Activated CD8-positive, alpha-beta memory T cell treated with anti-CD3 and anti-CD28 coated beads, Interleukin-2, amount 50 U/mL, for 24 hours (primary cell): ENCODE data around the gene NCAM1.

ENCODE experiments used
- DNase-seq: peaks from one replicate; pipeline ENCODE4 v3.0.0-alpha.2; 2020; ENCODE audit errors: extremely low read depth

The NCAM1 gene

DNA sequence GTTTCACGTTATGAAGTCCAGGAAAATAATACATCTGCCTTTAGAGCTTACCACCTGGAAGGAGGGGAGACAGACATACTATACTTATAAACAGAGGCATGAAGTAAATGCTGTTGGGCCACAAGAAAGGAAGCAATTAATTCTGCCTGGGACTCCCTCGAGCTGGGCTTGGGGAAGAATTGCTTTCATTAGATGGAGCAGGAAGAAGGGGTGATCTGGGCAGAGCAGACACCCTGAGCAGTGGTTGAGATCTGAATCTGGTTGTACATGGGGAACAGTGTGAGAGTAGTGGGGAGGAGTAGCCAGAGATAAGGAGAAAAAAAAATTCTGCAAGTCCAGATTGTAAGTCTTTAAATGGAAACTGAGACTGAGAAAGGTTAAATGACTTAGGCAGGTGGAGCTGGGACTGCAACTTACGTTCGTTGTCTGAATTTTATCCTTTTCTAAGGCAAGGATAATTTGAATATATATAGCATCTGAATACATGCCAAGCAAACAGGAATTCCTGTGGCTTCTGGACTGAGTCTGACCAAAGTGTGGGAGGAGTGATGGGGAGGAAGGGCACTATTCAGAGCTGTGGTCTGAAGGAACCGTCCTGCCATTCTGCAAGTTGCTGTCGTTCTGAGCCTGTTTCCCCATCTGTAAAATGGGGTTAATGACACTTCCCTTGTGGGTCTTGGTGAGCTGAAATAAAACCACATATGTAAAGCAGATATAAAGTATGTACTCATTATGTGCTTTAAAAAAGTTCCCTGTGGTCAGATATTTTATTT, 7.9 kb downstream of the NCAM1 start:
- DNase-seq: no peak

DNA sequence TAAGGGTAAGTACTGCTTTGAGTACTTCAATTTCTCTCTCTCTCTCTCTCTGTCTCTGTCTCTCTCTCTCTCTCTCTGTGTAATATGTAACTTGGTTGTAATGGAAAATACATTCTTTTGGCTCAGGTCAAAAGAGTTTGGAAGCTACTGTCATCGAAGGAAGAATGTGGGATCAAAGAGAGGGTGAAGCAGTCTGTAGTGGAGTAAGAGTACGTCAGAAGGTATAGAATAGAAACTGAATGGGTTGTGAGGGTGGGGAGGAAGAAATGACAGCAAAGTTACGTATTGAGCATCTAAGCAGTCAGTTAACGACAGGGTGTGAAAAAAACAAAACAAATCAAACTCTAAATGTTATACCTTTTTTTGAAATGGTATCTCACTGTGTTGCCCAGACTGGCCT, 10.0 kb downstream of the NCAM1 start:
- no peak for DNase-seq

DNA sequence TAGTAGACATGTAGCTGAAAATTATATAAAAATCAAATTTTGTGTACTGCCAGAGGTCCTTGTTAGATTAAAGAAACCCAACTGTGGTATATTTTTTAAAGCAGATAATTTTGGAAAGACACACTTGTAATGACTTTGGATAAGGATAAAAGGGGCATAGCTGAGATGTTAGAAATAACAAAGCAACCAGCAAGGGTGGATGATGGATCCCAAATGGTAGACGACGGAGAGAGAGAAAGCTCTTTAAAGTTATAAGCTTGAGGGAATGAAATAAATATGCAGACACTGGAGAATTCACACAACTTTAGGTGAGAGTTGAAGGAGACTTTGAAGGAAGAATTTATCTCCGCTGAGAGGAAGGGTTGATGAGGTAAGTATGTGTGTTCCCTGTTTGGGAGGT, 10.6 kb downstream of the NCAM1 start:
- DNase-seq: no peak

DNA sequence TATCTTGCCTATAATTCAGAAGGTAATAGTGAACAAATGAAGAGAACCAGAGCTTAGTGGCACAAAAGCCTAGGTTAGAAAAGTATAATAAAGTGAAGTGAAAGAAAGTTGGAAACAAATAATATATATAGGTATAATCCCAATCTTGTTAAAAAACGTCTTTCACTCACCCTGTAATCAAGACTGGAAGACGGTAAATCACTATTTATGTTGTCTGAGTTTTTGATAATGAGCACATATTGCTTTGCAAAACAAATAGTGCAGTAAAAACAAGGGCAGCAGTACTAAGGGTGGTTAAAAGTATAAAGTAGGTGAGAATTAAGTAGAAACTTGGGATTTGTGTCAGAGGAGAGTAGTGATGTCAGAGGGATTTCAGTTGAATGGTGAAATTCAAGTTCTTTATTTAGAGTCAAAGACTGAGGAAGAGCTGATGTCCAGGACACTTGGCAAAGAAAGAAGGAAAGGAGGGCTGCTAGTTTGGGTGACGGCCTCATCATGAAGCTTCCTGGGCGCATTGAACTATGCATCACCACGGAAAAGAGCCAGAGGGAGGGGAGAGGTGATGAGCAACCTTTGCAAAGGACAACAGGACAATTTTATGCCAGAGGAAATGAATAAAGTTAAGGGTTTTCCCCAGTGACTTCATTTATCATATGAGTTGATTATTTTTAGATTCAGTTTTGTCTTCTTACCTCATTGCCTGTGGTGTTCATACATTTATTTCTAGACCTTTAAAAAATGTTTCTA, 11.4 kb downstream of the NCAM1 start:
- no peak for DNase-seq

- no peak for DNase-seq
Observed at GRCh38 chr11:112975051-112975450, 13.8 kb downstream of the NCAM1 start.

- no peak for DNase-seq
Observed at GRCh38 chr11:112975493-112975892, 14.3 kb downstream of the NCAM1 start.

GRCh38 chr11:112977755-112978154, 16.5 kb downstream of the NCAM1 start:
- DNase-seq: no peak

DNA sequence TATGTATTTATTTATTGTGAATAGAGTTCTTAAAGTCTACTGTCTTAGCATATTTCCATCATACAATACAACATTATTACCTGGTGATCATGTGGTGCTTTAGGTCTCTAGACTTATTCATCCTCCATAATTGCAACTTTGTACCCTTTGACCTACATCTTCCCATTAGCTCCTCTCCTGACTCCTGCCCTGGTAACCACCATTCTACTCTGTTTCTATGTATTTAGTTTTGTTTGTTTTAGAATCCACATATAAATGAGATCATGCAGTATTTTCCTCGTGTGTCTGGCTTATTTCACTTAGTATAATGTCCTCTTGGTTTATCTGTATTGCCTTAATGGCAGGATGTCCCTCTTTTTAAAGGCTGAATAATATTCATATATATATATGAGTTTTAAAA, 22.7 kb downstream of the NCAM1 start:
- DNase-seq: no peak

- no peak for DNase-seq
Observed at GRCh38 chr11:112989198-112989597, 28.0 kb downstream of the NCAM1 start.

DNA sequence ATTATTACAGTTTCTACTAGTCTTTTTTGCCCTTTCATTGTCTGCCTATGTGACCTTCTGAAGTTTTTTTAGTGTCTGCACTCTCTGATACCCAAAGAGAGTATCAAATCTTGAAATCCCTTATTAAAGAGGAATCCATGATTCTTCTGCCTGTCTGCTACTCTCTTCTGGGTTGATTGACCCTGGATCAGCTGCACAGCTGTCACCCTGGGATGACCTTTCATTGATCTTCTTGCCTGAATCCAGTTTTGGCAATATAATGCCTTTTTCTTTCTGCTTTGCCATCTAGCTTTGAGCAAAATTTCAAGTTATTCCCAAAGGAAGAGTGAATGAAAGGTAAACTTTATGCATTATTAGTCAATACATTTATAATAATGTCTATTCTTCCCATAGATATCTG, 32.6 kb downstream of the NCAM1 start:
- DNase-seq: no peak

GRCh38 chr11:112995423-112996090, 34.3 kb downstream of the NCAM1 start:
- DNase-seq: no peak

DNA sequence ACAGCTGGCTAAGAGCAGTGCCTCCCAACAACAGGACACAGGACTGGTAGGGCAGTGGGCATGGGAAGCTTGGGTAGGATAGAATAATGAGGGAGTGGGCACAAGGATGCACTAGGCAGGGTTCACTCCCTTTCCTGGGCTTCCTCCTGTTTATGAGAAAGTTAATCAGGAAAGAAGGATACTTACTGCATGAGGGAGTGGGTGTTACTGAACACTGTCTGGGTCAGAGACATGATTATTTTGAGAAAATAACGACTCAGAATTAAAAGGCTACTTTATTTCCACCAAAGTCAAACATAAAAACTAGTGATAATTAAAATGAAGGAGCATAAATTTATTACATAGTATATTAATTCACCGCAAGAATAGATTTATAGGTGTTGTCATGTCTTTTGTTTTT, 35.8 kb downstream of the NCAM1 start:
- no peak for DNase-seq

DNA sequence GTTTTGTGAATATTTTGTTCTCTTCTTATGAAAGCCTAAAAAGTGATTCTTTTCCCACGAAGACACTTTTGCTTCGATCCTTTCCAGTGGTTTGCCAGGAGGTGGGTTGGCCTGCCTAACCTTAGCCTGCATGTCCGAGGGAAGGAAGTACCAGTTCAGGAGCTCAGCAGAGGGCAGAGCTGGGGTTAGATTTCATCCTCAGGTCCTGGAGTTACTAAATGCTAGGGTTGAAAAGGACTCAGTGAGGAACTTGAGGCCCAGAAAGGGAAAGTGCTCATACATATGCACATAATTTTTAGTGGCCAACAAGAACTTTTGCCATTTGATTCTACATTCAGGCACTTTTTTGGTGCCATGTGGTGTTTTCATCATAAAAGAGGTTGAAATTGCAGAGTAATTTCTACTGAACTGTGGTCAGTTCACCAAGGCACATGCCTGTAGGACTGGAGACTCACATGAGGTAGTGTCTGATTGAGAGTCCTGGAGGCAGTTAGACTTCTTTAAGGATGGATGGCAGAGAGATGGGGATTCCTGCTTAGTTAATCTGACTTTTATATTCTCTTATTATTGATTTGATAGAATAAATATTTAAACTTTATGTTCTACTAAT, 36.7 kb downstream of the NCAM1 start:
- DNase-seq: no peak

DNA sequence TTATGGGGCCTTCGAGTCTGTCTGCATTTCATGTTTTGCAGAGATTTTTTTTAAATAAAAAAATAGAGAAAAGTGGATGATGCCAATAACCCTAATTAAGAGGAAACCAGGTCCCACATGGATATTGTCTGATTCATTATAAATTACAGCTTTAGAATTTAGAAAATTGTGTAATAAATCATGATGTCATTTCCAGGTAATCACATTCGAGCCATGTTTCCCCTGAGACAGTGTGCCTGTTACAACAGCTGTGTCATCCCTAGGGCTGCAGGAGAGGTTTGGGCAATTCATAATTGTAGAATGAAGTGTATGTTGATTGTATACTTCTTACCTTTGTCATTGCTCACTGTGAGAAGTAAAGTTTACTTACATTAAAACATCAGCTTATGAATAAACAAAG, 38.3 kb downstream of the NCAM1 start:
- no peak for DNase-seq

GRCh38 chr11:113001709-113002108, 40.5 kb downstream of the NCAM1 start:
- DNase-seq: no peak

GRCh38 chr11:113006896-113007445, 45.8 kb downstream of the NCAM1 start:
- no peak for DNase-seq

DNA sequence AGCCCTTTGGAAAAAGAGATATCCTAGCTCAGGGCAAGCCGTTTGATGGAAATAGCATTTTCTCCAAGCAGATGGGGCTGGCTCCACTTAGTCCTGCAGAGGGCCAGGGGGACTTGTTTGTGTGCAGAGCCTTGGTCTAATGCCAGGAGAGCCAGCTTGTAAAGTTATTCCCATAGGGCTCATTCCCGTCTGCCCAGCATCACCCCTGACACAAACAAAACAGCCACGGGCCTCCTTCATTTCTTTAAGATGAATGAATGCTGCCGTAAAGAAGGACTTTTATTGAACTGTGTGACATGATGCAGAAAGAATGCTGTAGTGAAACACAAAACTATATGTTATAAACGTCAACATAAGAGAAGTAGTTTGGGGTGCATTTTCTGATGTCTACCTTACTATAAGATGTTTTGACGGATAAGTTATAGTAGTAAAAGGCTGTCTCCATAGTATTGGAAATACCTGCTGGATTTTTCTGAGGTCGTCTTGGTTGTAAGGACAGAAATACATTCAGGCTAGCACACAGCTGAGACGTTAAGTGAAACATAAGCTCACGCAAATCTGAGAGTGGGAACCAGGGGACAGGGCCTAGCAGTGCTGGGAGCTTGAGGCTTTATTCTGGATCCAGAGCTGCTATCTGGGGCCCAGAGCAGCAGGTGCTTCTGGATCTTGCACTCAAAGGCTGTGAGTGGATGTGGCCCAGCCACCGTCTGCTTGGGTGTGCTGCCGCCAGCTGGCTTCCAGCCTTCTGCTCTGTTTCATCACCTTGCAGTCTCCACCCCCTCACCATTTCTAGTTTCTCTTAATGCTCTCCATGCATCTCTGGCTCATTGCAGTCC, 53.3 kb downstream of the NCAM1 start:
- DNase-seq: no peak

GRCh38 chr11:113015098-113015455, 53.9 kb downstream of the NCAM1 start:
- DNase-seq: no peak

- DNase-seq: no peak
Observed at GRCh38 chr11:113016905-113017304, 55.7 kb downstream of the NCAM1 start.

DNA sequence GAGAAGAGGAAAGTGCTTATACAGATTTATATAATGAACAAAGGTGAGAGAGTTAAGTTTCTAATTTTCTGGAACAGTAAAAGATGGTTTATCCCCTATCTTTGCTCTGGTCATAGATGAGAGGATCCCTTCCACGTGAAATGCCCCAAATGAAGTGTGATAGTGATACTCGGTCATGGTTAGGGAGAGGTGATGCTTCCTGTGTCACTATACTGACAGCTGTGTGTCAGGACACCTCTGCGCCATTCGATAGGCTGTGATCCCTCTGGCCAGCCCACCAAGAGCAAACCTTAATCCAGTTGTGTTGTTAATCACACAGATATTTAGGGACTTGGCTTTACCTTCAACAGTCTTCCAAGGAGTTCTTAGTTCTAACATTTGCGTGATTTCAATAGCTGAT, 57.7 kb downstream of the NCAM1 start:
- DNase-seq: no peak

DNA sequence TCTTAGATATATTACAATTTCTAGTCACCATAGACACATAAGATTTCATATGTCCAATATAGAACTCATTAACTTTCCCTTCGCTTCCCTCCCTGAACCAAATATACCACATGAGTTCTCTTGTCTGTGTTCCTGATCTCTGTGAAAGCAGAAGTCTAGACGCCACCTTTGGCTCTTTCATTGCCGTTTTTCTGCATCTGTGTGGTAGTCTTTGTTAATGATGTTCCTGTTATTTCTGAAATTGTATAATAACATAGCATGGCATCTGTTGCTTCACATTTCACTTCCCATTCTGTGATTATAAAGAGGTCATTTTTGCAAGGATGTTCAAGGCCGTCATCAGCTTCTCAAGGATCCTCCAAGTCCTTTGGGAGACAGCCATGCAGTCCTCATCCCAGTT, 58.5 kb downstream of the NCAM1 start:
- no peak for DNase-seq
